GM23248 (cell line): ENCODE measurements around the gene NPY1R. TPM values are rescaled to one million over a fixed set of nuclear protein-coding genes. Genes with fewer than 3 reads are reported as not detected.

Source experiments
- DNase-seq: peaks from one replicate; pipeline ENCODE4 v3.0.0-alpha.2; 2015
- H2AFZ ChIP-seq: fragments of 200-600 bp; sonication (generic); 2 replicates; pipeline ENCODE4 v1.6.1; 2016; ENCODE audit warnings: antibody characterized with exemption
- H3F3A ChIP-seq: fragments of 200-600 bp; sonication (generic); 2 replicates; pipeline ENCODE4 v1.6.1; 2016; ENCODE audit warnings: mild to moderate bottlenecking, antibody characterized with exemption, mixed run types; ENCODE audit not compliant: insufficient read depth
- H3K27ac ChIP-seq: fragments of 200-600 bp; sonication (generic); 2 replicates; pipeline ENCODE4 v1.5.1; 2016; ENCODE audit warnings: mild to moderate bottlenecking
- H3K27me3 ChIP-seq: fragments of 200-600 bp; sonication (generic); replicated peaks from 2 replicates; pipeline ENCODE4 v1.6.1; 2016; ENCODE audit warnings: mild to moderate bottlenecking; ENCODE audit not compliant: insufficient read depth
- H3K36me3 ChIP-seq: fragments of 200-600 bp; sonication (generic); 2 replicates; pipeline ENCODE4 v1.6.1; 2016; ENCODE audit warnings: low read depth, mild to moderate bottlenecking
- H3K4me1 ChIP-seq: fragments of 200-600 bp; sonication (generic); 2 replicates; pipeline ENCODE4 v1.6.1; 2016; ENCODE audit warnings: mild to moderate bottlenecking; ENCODE audit not compliant: insufficient read depth
- H3K4me2 ChIP-seq: fragments of 200-600 bp; sonication (generic); one replicate; pipeline ENCODE4 v1.6.1; 2016; ENCODE audit warnings: mild to moderate bottlenecking; ENCODE audit not compliant: unreplicated experiment
- H3K4me3 ChIP-seq: fragments of 200-600 bp; sonication (generic); 2 replicates; pipeline ENCODE4 v1.5.1; 2016; ENCODE audit warnings: mild to moderate bottlenecking
- H3K79me2 ChIP-seq: fragments of 200-600 bp; sonication (generic); 2 replicates; pipeline ENCODE4 v1.6.1; 2016; ENCODE audit warnings: mild to moderate bottlenecking; ENCODE audit not compliant: insufficient read depth
- H3K9ac ChIP-seq: fragments of 200-600 bp; sonication (generic); 2 replicates; pipeline ENCODE4 v1.6.1; 2016; ENCODE audit warnings: mild to moderate bottlenecking
- H3K9me2 ChIP-seq: fragments of 200-600 bp; sonication (generic); 2 replicates; pipeline ENCODE4 v1.6.1; 2016; ENCODE audit warnings: mixed run types, mild to moderate bottlenecking, moderate library complexity; ENCODE audit not compliant: insufficient read depth
- H3K9me3 ChIP-seq: fragments of 200-600 bp; sonication (generic); one replicate; pipeline ENCODE4 v1.6.1; 2017; ENCODE audit warnings: low read depth
- H4K20me1 ChIP-seq: fragments of 200-600 bp; sonication (generic); 2 replicates; pipeline ENCODE4 v1.6.0; 2016; ENCODE audit not compliant: insufficient read depth
- EZH2 ChIP-seq: fragments of 200-600 bp; sonication (generic); IDR thresholded peaks from 2 replicates; pipeline ENCODE4 v1.6.1; 2018; ENCODE audit warnings: antibody characterized with exemption, mild to moderate bottlenecking; ENCODE audit not compliant: insufficient read depth, poor library complexity, severe bottlenecking
- EZH2phosphoT487 ChIP-seq: fragments of 200-600 bp; sonication (generic); IDR thresholded peaks from 2 replicates; pipeline ENCODE4 v1.6.1; 2018; ENCODE audit warnings: antibody characterized with exemption, moderate library complexity, mild to moderate bottlenecking, low read depth; ENCODE audit not compliant: insufficient read depth
- WGBS, 2 experiments: methylation state at CpG; one replicate each; pipeline ENCODE4 v1.1.6; 2015 to 2017; ENCODE audit warnings: low lambda C conversion rate in 2 of 2, low coverage in 1 of 2; ENCODE audit errors: missing lambda C conversion rate in 2 of 2; 5-methylcytosine and 5-hydroxymethylcytosine counted together
- in situ Hi-C: fragments of 300-500 bp; cut with MboI; formaldehyde crosslinking; loops from 2 replicates; pipeline ENCODE4 v1.15.0; 2020
- polyA plus RNA-seq: library from polyadenylated mRNA; unstranded; fragments of >200 nt; fragmentation: Nextera tagmentation; extraction: Ambion mirVana; gene quantifications from 2 replicates; pipeline ENCODE4 v1.2.1, GENCODE V29; 2016
- total RNA-seq: library from RNA; depleted of rRNA; stranded (reverse); fragments of >200 nt; shearing (Covaris generic); gene quantifications from 2 replicates; pipeline ENCODE4 v1.2.3, GENCODE V29; 2014; rRNA removed

NPY1R gene
- total RNA-seq (not detected in 2 replicates), polyA plus RNA-seq (not detected in 2 replicates)

- in situ Hi-C loops = no loop called here
- H3K4me3 ChIP-seq = peak within 1 kb of the TSS; percentile 81
- 1% methylated on average over 36 of the region's 36 CpGs for WGBS, 2 experiments
- H3F3A ChIP-seq = no peaks in the 10 kb centered on the region
- no peaks in the 10 kb centered on the region for H3K79me2 ChIP-seq
- no peaks in the 10 kb centered on the region for H4K20me1 ChIP-seq
- H2AFZ ChIP-seq = peak within 1 kb of the TSS; percentile 94
- no peak for TF ChIP-seq EZH2phosphoT487
- TF ChIP-seq EZH2 = no peak
- peak; percentile 87 for DNase-seq
- peak within 1 kb of the TSS; percentile 88 for H3K4me2 ChIP-seq
- H3K4me1 ChIP-seq = no peaks in the 10 kb centered on the region
- no peaks in the 10 kb centered on the region for H3K9me2 ChIP-seq
- no peaks in the 10 kb centered on the region for H3K36me3 ChIP-seq
- H3K9me3 ChIP-seq = no peaks in the 10 kb centered on the region
- H3K27ac ChIP-seq = no peak within 1 kb of the TSS
- H3K9ac ChIP-seq = peak within 1 kb of the TSS; percentile 48; the same call in 1 of the 2 replicates
- H3K27me3 ChIP-seq = peaks cover 38% of the 10 kb centered on the region
These were observed at the start of gene NPY1R for GRCh38 chr4:163332526-163333406. NPY1R (minus strand) TSS chr4:163332596; CDS start chr4:163326554, 6,042 bp downstream.

- no peak overlapping the region for H3K27ac ChIP-seq
These were observed 48.3 kb upstream of the NPY1R start for GRCh38 chr4:163380703-163381102.

GRCh38 chr4:163378661-163379060, 46.3 kb upstream of the NPY1R start:
- Histone ChIP-seq H3K9ac (no peak overlapping the region), H4K20me1 (no peaks in the 10 kb centered on the region), H3K9me2 (no peaks in the 10 kb centered on the region), H3K4me1 (no peaks in the 10 kb centered on the region), H3K27me3 (no peaks in the 10 kb centered on the region), H3F3A (no peaks in the 10 kb centered on the region), H3K36me3 (no peaks in the 10 kb centered on the region), H3K27ac (no peak overlapping the region), H2AFZ (no peak overlapping the region), H3K9me3 (no peaks in the 10 kb centered on the region), H3K4me2 (no peak overlapping the region), H3K4me3 (no peak overlapping the region), H3K79me2 (no peaks in the 10 kb centered on the region)
- no peak for DNase-seq
- in situ Hi-C loops = no loop called here
- TF ChIP-seq EZH2phosphoT487 = no peak
- no peak for TF ChIP-seq EZH2

More at GRCh38 chr4:163380703-163381102, 48.3 kb upstream of the NPY1R start:
- Histone ChIP-seq H3K36me3 (no peaks in the 10 kb centered on the region), H2AFZ (no peak overlapping the region), H3F3A (no peaks in the 10 kb centered on the region), H3K4me3 (no peak overlapping the region), H3K9me3 (no peaks in the 10 kb centered on the region), H3K9ac (no peak overlapping the region), H3K4me1 (no peaks in the 10 kb centered on the region), H3K79me2 (no peaks in the 10 kb centered on the region), H3K27me3 (no peaks in the 10 kb centered on the region), H4K20me1 (no peaks in the 10 kb centered on the region), H3K9me2 (no peaks in the 10 kb centered on the region), H3K4me2 (no peak overlapping the region)
- WGBS, 2 experiments = 32 to 39% methylated on average over 5 of the region's 5 CpGs
- in situ Hi-C loops = no loop called here
- DNase-seq = no peak
- no peak for TF ChIP-seq EZH2phosphoT487
- no peak for TF ChIP-seq EZH2

- Histone ChIP-seq H3K79me2 (no peaks in the 10 kb centered on the region), H3K27ac (no peak overlapping the region), H3K36me3 (no peaks in the 10 kb centered on the region), H3F3A (no peaks in the 10 kb centered on the region), H3K9ac (no peak overlapping the region), H3K9me2 (no peaks in the 10 kb centered on the region), H3K27me3 (no peaks in the 10 kb centered on the region), H3K4me3 (no peak overlapping the region), H3K4me2 (no peak overlapping the region), H3K9me3 (no peaks in the 10 kb centered on the region), H2AFZ (no peak overlapping the region), H3K4me1 (no peaks in the 10 kb centered on the region), H4K20me1 (no peaks in the 10 kb centered on the region)
- DNase-seq = no peak
- no peak for TF ChIP-seq EZH2
- no peak for TF ChIP-seq EZH2phosphoT487
- in situ Hi-C loops = no loop called here
- WGBS, 2 experiments = 45 to 55% methylated on average over 5 of the region's 5 CpGs
These were observed 39.6 kb upstream of the NPY1R start for GRCh38 chr4:163372029-163372428.
